ENCODE results near the gene CDKN2B. TPM values are rescaled to one million over a fixed set of nuclear protein-coding genes. Genes with fewer than 3 reads are reported as not detected.

The CDKN2B gene
- total RNA-seq, 1 experiment from 2014 or later = 9.8 TPM

GRCh38 chr9:22041344-22041743 is 32.2 kb upstream of the CDKN2B start (continued):
- no peak for TF ChIP-seq ZBTB33 (IDR thresholded peaks at IDR 0.05; ENCODE audit: extremely low read depth, insufficient replicate concordance, low read length)

- H3K36me3 ChIP-seq (ENCODE audit: control insufficient read depth in 1 of 2, insufficient read depth in 2 of 2, low read length in 2 of 2) = no peaks in the 10 kb centered on the region
- no peak overlapping the region for H3K9ac ChIP-seq (ENCODE audit: low read length)
- H3K9me3 ChIP-seq (ENCODE audit: control insufficient read depth in 1 of 2, insufficient read depth in 1 of 2, low read depth in 1 of 2, low read length in 2 of 2) = no peaks in the 10 kb centered on the region
- ChIA-PET CTCF (interaction anchor here (1.0 to 2.2 kb wide), 3 partner anchors 32 to 228 kb away, joined by 5 to 11 read pairs (median 6); partner anchors contain the start of gene CDKN2B), RAD21 (ENCODE audit: low non-redundant PET in 1 of 2, low total read pairs in 2 of 2, uncharacterized antibody in 2 of 2, unreplicated experiment in 2 of 2) (no interaction called here), POLR2A (interaction anchor here (0.6 kb wide), 1 partner anchor 46 kb away, joined by 3 read pairs; the partner anchor contains the start of gene CDKN2B-AS1)
- no peak overlapping the region for H3K4me2 ChIP-seq (ENCODE audit: low read length)
- H4K20me1 ChIP-seq (ENCODE audit: insufficient read depth) = no peaks in the 10 kb centered on the region
- no peak overlapping the region for H2AFZ ChIP-seq (ENCODE audit: low read depth, low read length, poor library complexity, severe bottlenecking)
- H3K9me2 ChIP-seq (ENCODE audit: insufficient read depth) = no peaks in the 10 kb centered on the region
- TF ChIP-seq EZH2phosphoT487 (IDR thresholded peaks at IDR 0.05; ENCODE audit: borderline replicate concordance) = no peak
- no peak for TF ChIP-seq YY1 (IDR thresholded peaks at IDR 0.05; ENCODE audit: extremely low read depth, insufficient replicate concordance, low read depth, low read length)
- TF ChIP-seq SRF (IDR thresholded peaks at IDR 0.05; ENCODE audit: low read depth) = no peak
- no peak for TF ChIP-seq JUND (IDR thresholded peaks at IDR 0.05)
- no peak for TF ChIP-seq CBX3 (IDR thresholded peaks at IDR 0.05; ENCODE audit: low read depth)
- no peak for TF ChIP-seq CEBPB (IDR thresholded peaks at IDR 0.05; ENCODE audit: low read depth)
- TF ChIP-seq POLR2AphosphoS5 (IDR thresholded peaks at IDR 0.05; ENCODE audit: low read depth, low read length) = no peak
- TF ChIP-seq EZH2 (IDR thresholded peaks at IDR 0.05) = no peak
- TF ChIP-seq TCF7L2 (IDR thresholded peaks at IDR 0.05; ENCODE audit: borderline replicate concordance, extremely low read depth, insufficient read depth, insufficient read length) = no peak
- TF ChIP-seq EGR1 (IDR thresholded peaks at IDR 0.05; ENCODE audit: low read depth) = no peak
- no peak for TF ChIP-seq RAD21 (IDR thresholded peaks at IDR 0.05; ENCODE audit: low read depth)
- TF ChIP-seq FOSL1 (IDR thresholded peaks at IDR 0.05; ENCODE audit: low read depth) = no peak
- no peak for TF ChIP-seq ATF3 (IDR thresholded peaks at IDR 0.05)
- TF ChIP-seq POLR2A (IDR thresholded peaks at IDR 0.05; ENCODE audit: borderline replicate concordance, extremely low read depth, insufficient read depth, insufficient read length) = no peak
- no peak for TF ChIP-seq CTCF (IDR thresholded peaks at IDR 0.05 in 2 of 3, conservative IDR thresholded peaks at IDR 0.05 in 1 of 3; ENCODE audit: borderline replicate concordance in 1 of 3, insufficient read depth in 1 of 3, low read depth in 2 of 3, low read length in 2 of 3)
- no peak for TF ChIP-seq SP1 (IDR thresholded peaks at IDR 0.05; ENCODE audit: low read depth)
- TF ChIP-seq ZNF274 (IDR thresholded peaks at IDR 0.05; ENCODE audit: low read depth, low read length) = no peak
- ATAC-seq = no peak
- no peak overlapping the region for H3K27ac ChIP-seq (ENCODE audit: low read depth, low read length)
- no peak overlapping the region for H3K4me3 ChIP-seq (replicated peaks in 1 of 2; ENCODE audit: low read depth in 1 of 2, low read length in 2 of 2)
- intact Hi-C loops (cut with micrococcal nuclease) = loop anchor here (5.0 kb wide), 1 partner anchor 33 kb away; the partner anchor contains the start of gene CDKN2B
- H3K79me2 ChIP-seq (ENCODE audit: insufficient read depth, low read length) = no peaks in the 10 kb centered on the region
- DNase-seq (ENCODE audit: low read depth, low spot score) = no peak
- H3K27me3 ChIP-seq (ENCODE audit: insufficient read depth, low read length) = no peaks in the 10 kb centered on the region
- H3K4me1 ChIP-seq (ENCODE audit: control insufficient read depth in 1 of 2, insufficient read depth in 2 of 2, low read length in 2 of 2) = peaks cover 11 to 17% of the 10 kb centered on the region in 2 experiments
- BruUV-seq (replicated peaks) = no TSS peak
These were observed 31.7 kb upstream of the CDKN2B start for GRCh38 chr9:22040760-22041159.
